ENCODE data around the gene CNTF.
A peak's percentile ranks its signal among the peaks of the same experiment; 100 is the strongest.

Gene CNTF

GRCh38 chr11:58645854-58646253 lies 23.4 kb downstream of the CNTF start:
- DNase-seq = no peak
- no peak for ATAC-seq

- DNase-seq (no peak), ATAC-seq (peak; percentile 23)
These were observed 24.8 kb downstream of the CNTF start for GRCh38 chr11:58647141-58647699.

- ATAC-seq (no peak), DNase-seq (no peak)
These were observed 25.4 kb downstream of the CNTF start for GRCh38 chr11:58647866-58648265.

GRCh38 chr11:58649623-58650022 lies 27.2 kb downstream of the CNTF start:
- ATAC-seq (no peak), DNase-seq (no peak)

GRCh38 chr11:58650496-58650895 lies 28.0 kb downstream of the CNTF start:
- DNase-seq (no peak), ATAC-seq (no peak)

GRCh38 chr11:58652726-58653280 lies 30.3 kb downstream of the CNTF start:
- no peak for DNase-seq
- no peak for ATAC-seq

- ATAC-seq (peak; percentile 93), DNase-seq (peak; percentile 87)
These were observed 31.8 kb downstream of the CNTF start for GRCh38 chr11:58654079-58654907.

- peak; percentile 55 for ATAC-seq
- no peak for DNase-seq
These were observed 32.4 kb downstream of the CNTF start for GRCh38 chr11:58654908-58655296.

GRCh38 chr11:58656348-58656747 lies 33.9 kb downstream of the CNTF start:
- no peak for DNase-seq
- ATAC-seq = no peak

GRCh38 chr11:58658623-58659022 lies 36.2 kb downstream of the CNTF start:
- DNase-seq = no peak
- no peak for ATAC-seq

- ATAC-seq = no peak
These were observed 36.9 kb downstream of the CNTF start for GRCh38 chr11:58659404-58659803.

GRCh38 chr11:58659910-58660570 lies 37.6 kb downstream of the CNTF start:
- DNase-seq (no peak), ATAC-seq (no peak)

More at GRCh38 chr11:58659404-58659803, 36.9 kb downstream of the CNTF start:
- DNase-seq = no peak

GRCh38 chr11:58671983-58672633 lies 49.6 kb downstream of the CNTF start:
- DNase-seq (no peak), ATAC-seq (no peak)

GRCh38 chr11:58674609-58675008 lies 52.1 kb downstream of the CNTF start:
- DNase-seq (no peak), ATAC-seq (no peak)
